ENCODE data around the gene CHST13.

CHST13 gene

DNA sequence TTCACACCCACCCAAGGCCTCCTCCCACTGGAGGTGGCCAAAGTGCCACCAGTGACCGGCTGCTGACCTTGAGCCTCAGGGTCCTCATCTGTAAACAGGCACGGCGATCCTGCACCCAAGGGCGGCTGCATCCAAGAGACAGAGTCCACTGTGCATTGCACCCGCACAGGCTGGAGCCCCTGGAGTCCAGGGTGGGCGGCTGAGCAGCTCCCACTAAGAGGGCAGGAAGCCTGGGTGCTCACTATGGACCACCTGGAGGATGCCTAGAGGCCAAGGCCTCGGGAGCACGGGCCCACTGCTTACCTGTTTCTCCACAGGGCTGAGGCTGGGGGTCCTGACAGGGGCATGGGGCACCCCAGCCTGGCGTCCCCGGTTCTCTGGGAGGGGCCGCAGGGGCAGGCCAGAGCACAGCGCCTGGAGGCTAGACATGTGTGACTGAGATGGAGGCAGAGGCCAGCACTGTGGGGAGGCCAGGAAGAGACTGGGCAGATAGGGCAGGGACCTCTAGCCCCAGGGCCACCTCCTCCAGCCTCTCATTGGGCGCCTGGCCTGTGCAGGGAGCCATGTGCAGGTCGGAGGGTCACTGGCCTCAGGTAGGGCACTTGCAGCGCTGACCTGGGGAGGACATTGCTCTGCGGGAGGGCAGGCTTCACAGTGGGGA is 6.5 kb upstream of the CHST13 start, which contains the start of gene UROC1:
Gene UROC1, minus strand, starts transcription at position 483 of the 661 bp plus-strand sequence. Its CDS starts 54 bp downstream, at position 429.
- DNase-seq (ENCODE audit: low spot score): no peak
- TF ChIP-seq CTCF (IDR thresholded peaks at IDR 0.05; ENCODE audit: borderline replicate concordance, control extremely low read depth, extremely low read depth, insufficient read depth, missing control alignments): no peak
- in situ Hi-C loops (cut with MboI; ENCODE audit: low sequenced_read_pairs, unreplicated experiment): no loop called here

DNA sequence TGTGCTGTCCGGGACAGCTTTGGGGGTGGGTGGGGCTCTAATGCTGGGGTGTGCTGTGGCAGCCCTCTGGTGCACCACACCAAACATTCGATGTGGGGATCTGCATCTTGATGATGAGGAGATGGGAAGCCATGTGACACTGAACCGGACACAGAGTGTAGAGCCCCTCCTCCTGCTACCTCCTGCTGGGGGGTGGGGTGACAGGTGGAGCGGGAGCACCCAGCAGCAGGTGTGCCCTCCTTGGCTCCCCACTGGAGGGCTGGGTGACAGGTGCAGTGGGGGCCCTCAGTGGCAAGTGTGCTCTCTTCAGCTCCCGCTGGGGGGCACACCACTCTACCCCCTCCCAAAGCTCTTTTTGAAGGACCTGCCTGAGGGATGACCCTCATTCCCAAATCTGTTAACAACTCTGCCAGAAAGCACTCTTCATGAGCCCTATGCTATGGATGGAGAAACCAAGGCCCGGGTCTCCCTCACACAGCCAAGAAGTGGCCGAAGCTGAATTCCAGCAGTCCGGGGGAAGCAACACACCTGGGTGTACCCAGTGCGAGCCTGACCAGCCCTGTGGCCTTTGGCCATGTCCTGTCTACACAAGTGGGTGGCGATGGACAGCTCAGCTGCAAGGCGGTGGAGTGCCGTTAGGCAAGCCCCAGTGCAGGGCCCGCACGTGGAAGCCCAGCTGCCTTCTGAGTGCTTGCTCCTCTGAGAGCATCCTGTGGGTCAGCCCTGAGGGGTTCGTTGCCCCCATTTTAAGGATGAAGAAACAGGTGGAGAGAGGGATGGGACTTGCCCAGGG is 5.8 kb upstream of the CHST13 start:
- in situ Hi-C loops (cut with MboI; ENCODE audit: low sequenced_read_pairs, unreplicated experiment): no loop called here
- no peak for TF ChIP-seq CTCF (IDR thresholded peaks at IDR 0.05; ENCODE audit: borderline replicate concordance, control extremely low read depth, extremely low read depth, insufficient read depth, missing control alignments)
- DNase-seq (ENCODE audit: low spot score): no peak

DNA sequence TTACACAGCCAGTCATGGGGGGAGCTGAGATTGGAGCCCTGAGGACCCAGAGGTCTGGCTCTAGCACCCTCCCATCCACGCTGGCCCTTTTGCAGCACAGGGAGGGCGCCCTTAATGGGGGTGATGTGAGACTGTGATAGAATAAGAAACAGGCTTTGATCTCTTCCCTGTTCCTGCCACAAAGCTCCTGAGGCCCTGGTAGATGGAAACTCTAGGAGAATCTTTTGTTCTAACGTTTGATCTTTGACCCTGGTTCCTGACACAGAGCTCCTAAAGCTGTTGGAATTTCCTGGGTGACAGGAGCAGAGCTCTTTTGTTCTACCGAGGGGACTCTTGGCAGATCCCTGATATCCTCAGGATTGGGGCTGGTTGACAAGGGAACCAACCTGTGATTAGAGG is 5.2 kb upstream of the CHST13 start:
- TF ChIP-seq CTCF (IDR thresholded peaks at IDR 0.05; ENCODE audit: borderline replicate concordance, control extremely low read depth, extremely low read depth, insufficient read depth, missing control alignments): no peak
- no peak for DNase-seq (ENCODE audit: low spot score)
- in situ Hi-C loops (cut with MboI; ENCODE audit: low sequenced_read_pairs, unreplicated experiment): no loop called here

DNA sequence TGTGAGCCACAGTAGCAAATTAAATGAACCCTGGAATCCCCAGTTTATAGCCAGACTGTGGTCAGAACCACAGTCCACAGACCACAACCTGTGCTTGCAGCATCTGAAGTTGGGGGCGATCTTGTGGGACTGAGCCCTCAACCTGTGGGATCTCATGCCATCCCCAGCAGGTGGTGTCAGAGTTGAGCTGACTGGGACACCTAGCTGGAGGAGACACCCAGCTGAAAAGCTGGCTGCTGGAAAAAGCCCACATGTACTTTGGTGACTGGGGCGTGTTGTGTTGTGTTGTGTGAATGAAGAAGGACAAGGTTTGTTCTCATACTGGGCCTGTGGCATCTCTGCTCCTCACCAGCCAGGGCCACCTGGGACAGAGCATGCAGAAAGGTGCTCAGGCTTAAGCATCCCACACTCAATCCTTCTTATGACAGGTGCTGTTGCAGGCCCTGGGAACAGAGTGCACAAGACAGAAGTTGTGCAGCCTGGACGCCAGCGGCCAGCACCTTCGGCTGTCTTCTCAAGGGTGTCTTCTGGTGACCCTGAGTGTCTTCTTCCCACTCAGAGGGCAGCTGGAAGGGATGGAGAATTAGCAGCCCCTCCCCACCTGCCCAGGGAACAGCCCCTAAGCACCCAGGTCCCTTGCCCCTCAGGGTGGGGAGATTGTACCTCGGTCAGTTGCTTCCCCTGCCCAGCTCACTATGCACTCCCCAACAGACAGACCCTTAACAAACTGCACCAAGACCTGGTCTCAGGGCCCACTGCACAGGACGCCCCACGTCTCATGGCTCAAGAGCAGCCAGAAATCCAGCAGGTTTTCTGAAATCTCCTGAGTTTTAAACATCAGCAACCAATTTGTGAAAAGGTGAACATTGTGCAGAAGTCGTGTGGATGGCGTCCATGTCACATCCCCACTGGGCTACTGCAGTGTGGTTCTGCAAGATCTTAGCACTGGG is 4.2 kb upstream of the CHST13 start:
- TF ChIP-seq CTCF (IDR thresholded peaks at IDR 0.05; ENCODE audit: borderline replicate concordance, control extremely low read depth, extremely low read depth, insufficient read depth, missing control alignments): no peak
- DNase-seq (ENCODE audit: low spot score): no peak
- in situ Hi-C loops (cut with MboI; ENCODE audit: low sequenced_read_pairs, unreplicated experiment): no loop called here

DNA sequence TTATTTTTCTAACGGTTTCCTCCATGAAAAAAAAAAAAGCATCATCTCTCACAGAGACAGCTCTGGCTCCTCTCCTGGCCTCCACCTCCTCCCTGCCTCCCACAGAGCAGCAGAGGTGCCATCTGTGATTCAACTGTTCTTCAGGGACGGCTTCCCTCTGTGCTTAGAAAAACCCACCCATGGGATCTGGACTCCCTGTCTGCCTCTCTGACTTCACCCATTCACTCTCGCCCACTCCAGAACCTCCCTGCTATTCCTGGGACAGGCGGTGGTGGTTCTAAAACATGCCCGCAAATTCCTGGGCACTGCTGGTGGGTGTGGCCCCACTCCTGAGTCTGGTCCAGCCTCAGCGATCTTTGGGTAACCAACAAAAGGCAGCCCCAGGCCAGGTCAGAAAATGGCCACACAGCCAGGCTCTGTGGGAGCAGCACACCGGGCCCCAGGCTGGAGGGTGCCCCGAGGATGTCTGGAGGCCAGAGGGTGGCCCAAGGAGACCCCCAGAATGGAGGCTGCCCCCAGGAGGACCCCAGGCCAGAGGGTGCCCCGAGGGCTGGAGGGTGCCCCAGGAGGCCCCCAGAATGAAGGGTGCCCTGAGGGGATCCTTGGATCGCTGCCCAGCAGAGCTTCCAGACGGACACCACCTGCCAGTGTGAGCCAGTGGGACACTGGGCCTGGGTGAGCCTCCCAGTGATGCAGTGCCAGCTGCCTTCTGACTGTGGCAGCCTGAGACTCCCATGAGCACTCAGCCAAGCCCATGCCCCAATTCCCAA is 2.6 kb upstream of the CHST13 start:
- in situ Hi-C loops (cut with MboI; ENCODE audit: low sequenced_read_pairs, unreplicated experiment): no loop called here
- TF ChIP-seq CTCF (IDR thresholded peaks at IDR 0.05; ENCODE audit: borderline replicate concordance, control extremely low read depth, extremely low read depth, insufficient read depth, missing control alignments): no peak
- no peak for DNase-seq (ENCODE audit: low spot score)
